Lower leg skin (tissue), 4 donors: ENCODE data around the gene F13A1. TPM values are rescaled to one million over a fixed set of nuclear protein-coding genes. Genes with fewer than 3 reads are reported as not detected.

Source experiments
- DNase-seq, 2 donors: peaks; one replicate each; pipeline ENCODE4 v3.0.0-alpha.2; 2019; ENCODE audit warnings: low spot score in 2 of 2
- H3K4me3 ChIP-seq: fragments of 200-600 bp; sonication (generic); 2 replicates; pipeline ENCODE4 v1.5.1; 2017; ENCODE audit warnings: mild to moderate bottlenecking, low read depth; ENCODE audit not compliant: poor library complexity, severe bottlenecking
- CTCF ChIP-seq, 3 donors: fragments of 450-650 bp; IDR thresholded peaks; one replicate each; pipeline ENCODE4 v1.5.1; 2016; ENCODE audit warnings: antibody characterized with exemption in 3 of 3, mild to moderate bottlenecking in 3 of 3, moderate library complexity in 2 of 3
- POLR2A ChIP-seq, 2 donors: fragments of 450-650 bp; IDR thresholded peaks; one replicate each; pipeline ENCODE4 v1.6.1; 2016 to 2017; ENCODE audit warnings: antibody characterized with exemption in 2 of 2, mild to moderate bottlenecking in 1 of 2, moderate library complexity in 1 of 2
- intact Hi-C: fragments of 100-400 bp; cut with DNase I; formaldehyde crosslinking; loops from one replicate; pipeline ENCODE4 v1.15.0; 2023; ENCODE audit warnings: low total_unique reads
- microRNA-seq, 2 donors: library from miRNA; unstranded; fragments of <30 nt; microRNA quantifications; one replicate each; pipeline ENCODE4, GENCODE V29; 2016; ENCODE audit warnings: borderline replicate concordance in 2 of 2, borderline number of aligned reads in 1 of 2
- total RNA-seq, 4 donors: library from RNA; depleted of rRNA; stranded (reverse); fragments of >200 nt; gene quantifications; one replicate each; pipeline ENCODE4 v1.1.0, GENCODE V29; 2016

F13A1 gene
- total RNA-seq, 4 donors from 2014 or later: 7.8 to 46.5 (median 16.0) TPM

DNA sequence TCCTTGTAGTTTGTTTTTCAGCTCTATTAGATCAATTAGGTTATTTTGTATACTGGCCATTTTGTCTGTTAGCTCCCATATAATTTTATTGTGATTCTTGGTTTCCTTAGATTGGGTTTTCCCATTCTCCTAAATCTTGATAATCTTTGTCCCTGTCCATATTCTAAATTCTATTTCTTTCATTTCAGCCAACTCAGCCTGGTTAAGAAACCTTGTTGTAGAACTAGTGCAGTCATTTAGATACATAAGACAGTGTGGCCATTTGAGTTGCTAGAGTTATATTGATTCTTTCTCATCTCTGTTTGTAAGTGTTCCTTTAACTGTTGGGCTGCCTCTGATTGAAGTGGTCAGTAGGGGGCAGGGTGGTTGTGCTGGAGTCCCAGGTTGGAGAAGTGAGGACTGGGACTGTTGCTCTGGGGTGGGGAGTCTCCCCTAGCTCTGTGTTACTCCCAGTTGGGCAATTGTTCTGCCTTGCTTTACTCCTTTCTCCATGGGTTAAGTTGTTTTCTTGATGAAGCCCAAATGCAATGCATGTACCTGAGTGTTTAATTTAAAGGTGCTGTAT is 214.9 kb downstream of the F13A1 start:
- no peak for DNase-seq

More for the DNA sequence above, 214.9 kb downstream of the F13A1 start:
- no peak overlapping the region for H3K4me3 ChIP-seq
- intact Hi-C loops: no loop called here
- TF ChIP-seq CTCF (IDR thresholded peaks at IDR 0.05) (no peak), POLR2A (IDR thresholded peaks at IDR 0.05) (no peak)

Small RNA genes within 50 kb of the gene (microRNA-seq; reads per million reads assigned to microRNA genes)
- gene MIR5683 (0 reads per million in 2 donors), gene MIR7853 (0 reads per million in 2 donors)
